ENCODE data around the gene CALR3.

The CALR3 gene

DNA sequence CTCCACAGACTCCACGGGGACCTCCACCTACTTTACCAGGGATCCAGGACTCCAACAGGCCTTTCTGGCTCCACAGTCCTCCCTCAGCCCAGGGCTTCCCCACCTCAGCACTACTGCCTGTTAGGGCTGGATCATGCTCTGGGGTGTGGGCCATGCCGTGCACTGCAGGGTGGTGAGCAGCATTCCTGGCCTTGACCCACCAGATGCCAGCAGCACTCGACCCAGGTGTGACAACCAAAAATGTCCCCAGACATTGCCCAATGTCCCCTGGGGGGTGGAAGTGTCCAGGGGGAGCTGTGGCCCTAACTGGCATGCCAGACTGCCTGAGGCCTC lies 66.2 kb downstream of the CALR3 start:
- TF ChIP-seq TEAD4 (IDR thresholded peaks at IDR 0.05) (no peak), TCF12 (IDR thresholded peaks at IDR 0.05; ENCODE audit: low read depth) (no peak), CEBPB (IDR thresholded peaks at IDR 0.05) (no peak), EGR1 (IDR thresholded peaks at IDR 0.05) (no peak), NFIC (IDR thresholded peaks at IDR 0.05) (no peak), CREB1 (IDR thresholded peaks at IDR 0.05; ENCODE audit: low read depth) (no peak), RAD21 (IDR thresholded peaks at IDR 0.05; ENCODE audit: low read depth) (no peak), ZBTB7A (IDR thresholded peaks at IDR 0.05; ENCODE audit: low read depth) (no peak), TAF1 (IDR thresholded peaks at IDR 0.05; ENCODE audit: low read depth) (no peak), FOXM1 (IDR thresholded peaks at IDR 0.05; ENCODE audit: borderline replicate concordance, low read depth) (no peak), YY1 (IDR thresholded peaks at IDR 0.05; ENCODE audit: low read depth) (no peak), EP300 (IDR thresholded peaks at IDR 0.05; ENCODE audit: borderline replicate concordance) (no peak)
- TF ChIP-seq, protein P1, sequence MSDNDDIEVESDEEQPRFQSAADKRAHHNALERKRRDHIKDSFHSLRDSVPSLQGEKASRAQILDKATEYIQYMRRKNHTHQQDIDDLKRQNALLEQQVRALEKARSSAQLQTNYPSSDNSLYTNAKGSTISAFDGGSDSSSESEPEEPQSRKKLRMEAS (IDR thresholded peaks at IDR 0.05), result no peak
- TF ChIP-seq, protein P2, sequence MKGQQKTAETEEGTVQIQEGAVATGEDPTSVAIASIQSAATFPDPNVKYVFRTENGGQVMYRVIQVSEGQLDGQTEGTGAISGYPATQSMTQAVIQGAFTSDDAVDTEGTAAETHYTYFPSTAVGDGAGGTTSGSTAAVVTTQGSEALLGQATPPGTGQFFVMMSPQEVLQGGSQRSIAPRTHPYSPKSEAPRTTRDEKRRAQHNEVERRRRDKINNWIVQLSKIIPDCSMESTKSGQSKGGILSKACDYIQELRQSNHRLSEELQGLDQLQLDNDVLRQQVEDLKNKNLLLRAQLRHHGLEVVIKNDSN (IDR thresholded peaks at IDR 0.05), result no peak
- TF ChIP-seq, protein P3, sequence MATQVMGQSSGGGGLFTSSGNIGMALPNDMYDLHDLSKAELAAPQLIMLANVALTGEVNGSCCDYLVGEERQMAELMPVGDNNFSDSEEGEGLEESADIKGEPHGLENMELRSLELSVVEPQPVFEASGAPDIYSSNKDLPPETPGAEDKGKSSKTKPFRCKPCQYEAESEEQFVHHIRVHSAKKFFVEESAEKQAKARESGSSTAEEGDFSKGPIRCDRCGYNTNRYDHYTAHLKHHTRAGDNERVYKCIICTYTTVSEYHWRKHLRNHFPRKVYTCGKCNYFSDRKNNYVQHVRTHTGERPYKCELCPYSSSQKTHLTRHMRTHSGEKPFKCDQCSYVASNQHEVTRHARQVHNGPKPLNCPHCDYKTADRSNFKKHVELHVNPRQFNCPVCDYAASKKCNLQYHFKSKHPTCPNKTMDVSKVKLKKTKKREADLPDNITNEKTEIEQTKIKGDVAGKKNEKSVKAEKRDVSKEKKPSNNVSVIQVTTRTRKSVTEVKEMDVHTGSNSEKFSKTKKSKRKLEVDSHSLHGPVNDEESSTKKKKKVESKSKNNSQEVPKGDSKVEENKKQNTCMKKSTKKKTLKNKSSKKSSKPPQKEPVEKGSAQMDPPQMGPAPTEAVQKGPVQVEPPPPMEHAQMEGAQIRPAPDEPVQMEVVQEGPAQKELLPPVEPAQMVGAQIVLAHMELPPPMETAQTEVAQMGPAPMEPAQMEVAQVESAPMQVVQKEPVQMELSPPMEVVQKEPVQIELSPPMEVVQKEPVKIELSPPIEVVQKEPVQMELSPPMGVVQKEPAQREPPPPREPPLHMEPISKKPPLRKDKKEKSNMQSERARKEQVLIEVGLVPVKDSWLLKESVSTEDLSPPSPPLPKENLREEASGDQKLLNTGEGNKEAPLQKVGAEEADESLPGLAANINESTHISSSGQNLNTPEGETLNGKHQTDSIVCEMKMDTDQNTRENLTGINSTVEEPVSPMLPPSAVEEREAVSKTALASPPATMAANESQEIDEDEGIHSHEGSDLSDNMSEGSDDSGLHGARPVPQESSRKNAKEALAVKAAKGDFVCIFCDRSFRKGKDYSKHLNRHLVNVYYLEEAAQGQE (IDR thresholded peaks at IDR 0.05; ENCODE audit: low read depth), result no peak

DNA sequence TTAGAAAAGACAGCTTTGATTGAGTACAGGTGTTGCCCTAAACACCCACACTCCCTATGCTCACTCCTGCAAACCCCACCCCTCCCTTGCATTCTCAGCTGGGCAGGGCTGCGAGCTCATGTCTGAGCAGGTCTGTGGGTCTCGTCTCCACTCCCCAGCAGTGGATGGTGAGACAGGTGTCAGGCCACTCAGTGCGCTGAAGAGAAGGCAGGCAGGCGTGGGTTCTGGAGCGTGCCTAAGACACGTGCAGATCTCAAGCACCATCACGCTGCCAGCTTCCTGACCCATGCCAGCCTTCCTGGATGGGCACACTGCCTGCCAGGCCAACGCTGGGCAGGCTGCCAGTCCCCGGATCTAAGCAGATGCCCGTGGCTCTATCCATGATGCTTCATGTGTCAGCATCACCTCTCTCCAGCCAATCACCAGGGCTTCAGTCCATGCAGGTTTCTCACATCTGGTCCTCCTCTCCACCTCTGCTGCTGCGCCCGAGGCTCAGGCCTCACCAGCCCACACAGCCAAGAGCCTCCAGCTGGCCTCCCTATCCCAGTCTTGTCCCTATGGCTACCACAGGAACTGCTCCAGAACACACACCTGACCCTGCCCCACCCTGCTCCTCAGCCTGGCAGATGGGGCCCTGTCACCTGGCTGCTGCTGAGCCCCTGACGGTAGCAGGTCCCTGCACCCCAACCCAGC lies 66.8 kb downstream of the CALR3 start:
- TF ChIP-seq, protein P1 (IDR thresholded peaks at IDR 0.05), result no peak
- TF ChIP-seq FOXM1 (IDR thresholded peaks at IDR 0.05; ENCODE audit: borderline replicate concordance, low read depth) (no peak), RAD21 (IDR thresholded peaks at IDR 0.05; ENCODE audit: low read depth) (no peak), TCF12 (IDR thresholded peaks at IDR 0.05; ENCODE audit: low read depth) (no peak), CEBPB (IDR thresholded peaks at IDR 0.05) (no peak), ZBTB7A (IDR thresholded peaks at IDR 0.05; ENCODE audit: low read depth) (no peak), NFIC (IDR thresholded peaks at IDR 0.05) (no peak)
- TF ChIP-seq, protein P3 (IDR thresholded peaks at IDR 0.05; ENCODE audit: low read depth), result no peak
